ENCODE measurements around the gene CDKN2AIP. TPM values are rescaled to one million over a fixed set of nuclear protein-coding genes. Genes with fewer than 3 reads are reported as not detected.

Gene CDKN2AIP
- total and polyA plus RNA-seq, 2 donors (not counting 1 experiment from before 2014, with no cell fraction given): 13.6 to 36.0 TPM

DNA sequence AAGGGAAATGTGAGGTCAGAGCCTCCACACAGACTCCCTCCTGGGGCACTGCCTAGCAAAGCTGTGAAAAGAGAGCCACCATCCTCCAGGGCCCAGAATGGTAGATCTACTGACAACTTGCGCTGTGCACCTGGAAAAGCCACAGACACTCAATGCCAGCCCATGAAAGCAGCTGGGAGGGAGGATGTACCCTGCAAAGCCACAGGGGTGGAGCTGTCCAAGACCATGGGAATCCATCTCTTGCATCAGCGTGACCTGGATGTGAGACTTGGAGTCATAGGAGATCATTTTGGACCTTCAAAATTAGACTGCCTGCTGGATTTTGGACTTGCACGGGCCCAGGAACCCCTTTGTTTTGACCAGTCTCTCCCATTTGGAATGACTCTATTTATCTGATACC is 22.8 kb downstream of the CDKN2AIP start:
- Histone ChIP-seq H4K20me1 (ENCODE audit: control insufficient read depth, insufficient read depth, low read length, poor library complexity, severe bottlenecking) (no peaks in the 10 kb centered on the region), H3K4me3 (ENCODE audit: control extremely low read depth in 1 of 5, extremely low read depth in 1 of 5, insufficient read depth in 1 of 5, low read depth in 2 of 5, low read length in 4 of 5) (no peak overlapping the region), H3K4me2 (replicated peaks; ENCODE audit: low read depth, low read length, poor library complexity, severe bottlenecking) (no peak overlapping the region), H3K36me3 (replicated peaks in 1 of 2; ENCODE audit: control extremely low read depth in 1 of 2, control insufficient read depth in 1 of 2, extremely low read depth in 1 of 2, insufficient read depth in 2 of 2, low read length in 1 of 2) (no peaks in the 10 kb centered on the region), H3K9ac (ENCODE audit: low read length) (no peak overlapping the region), H3K79me2 (ENCODE audit: control insufficient read depth, insufficient read depth, low read length) (no peaks in the 10 kb centered on the region), H3K4me1 (ENCODE audit: control insufficient read depth in 2 of 2, insufficient read depth in 2 of 2, low read length in 2 of 2) (no peaks in the 10 kb centered on the region), H3K27me3 (replicated peaks in 1 of 4; ENCODE audit: control extremely low read depth in 1 of 4, control insufficient read depth in 3 of 4, insufficient read depth in 4 of 4, low read length in 3 of 4) (no peaks in the 10 kb centered on the region), H3K27ac (ENCODE audit: low read length in 2 of 2) (no peak overlapping the region), H2AFZ (ENCODE audit: insufficient read depth, low read depth, low read length, poor library complexity, severe bottlenecking) (no peak overlapping the region), H3K9me3 (ENCODE audit: control extremely low read depth in 1 of 3, control insufficient read depth in 2 of 3, insufficient read depth in 1 of 3, low read length in 2 of 3) (peaks cover 0 to 15% (median 3%) of the 10 kb centered on the region in 3 donors)
- H3K4me3 Mint-ChIP-seq: no peak overlapping the region
- peaks cover 5% of the 10 kb centered on the region for H3K9me3 Mint-ChIP-seq (ENCODE audit: insufficient read depth)
- no peak for DNase-seq
- no peak overlapping the region for H3K27ac Mint-ChIP-seq
- TF ChIP-seq EZH2 (IDR thresholded peaks at IDR 0.05; ENCODE audit: borderline replicate concordance, insufficient read depth, low read depth, low read length, poor library complexity, severe bottlenecking) (no peak), CTCF (IDR thresholded peaks at IDR 0.05) (no peak)
- H3K27me3 Mint-ChIP-seq: no peaks in the 10 kb centered on the region
- intact Hi-C loops (cut with micrococcal nuclease): no loop called here
- no peak for ATAC-seq (ENCODE audit: low read depth)
- ChIA-PET POLR2A (no interaction called here), CTCF (no interaction called here)
- WGBS (ENCODE audit: insufficient coverage): 100% methylated on average over 3 of the region's 3 CpGs
- H3K4me1 Mint-ChIP-seq: peaks cover 7% of the 10 kb centered on the region

DNA sequence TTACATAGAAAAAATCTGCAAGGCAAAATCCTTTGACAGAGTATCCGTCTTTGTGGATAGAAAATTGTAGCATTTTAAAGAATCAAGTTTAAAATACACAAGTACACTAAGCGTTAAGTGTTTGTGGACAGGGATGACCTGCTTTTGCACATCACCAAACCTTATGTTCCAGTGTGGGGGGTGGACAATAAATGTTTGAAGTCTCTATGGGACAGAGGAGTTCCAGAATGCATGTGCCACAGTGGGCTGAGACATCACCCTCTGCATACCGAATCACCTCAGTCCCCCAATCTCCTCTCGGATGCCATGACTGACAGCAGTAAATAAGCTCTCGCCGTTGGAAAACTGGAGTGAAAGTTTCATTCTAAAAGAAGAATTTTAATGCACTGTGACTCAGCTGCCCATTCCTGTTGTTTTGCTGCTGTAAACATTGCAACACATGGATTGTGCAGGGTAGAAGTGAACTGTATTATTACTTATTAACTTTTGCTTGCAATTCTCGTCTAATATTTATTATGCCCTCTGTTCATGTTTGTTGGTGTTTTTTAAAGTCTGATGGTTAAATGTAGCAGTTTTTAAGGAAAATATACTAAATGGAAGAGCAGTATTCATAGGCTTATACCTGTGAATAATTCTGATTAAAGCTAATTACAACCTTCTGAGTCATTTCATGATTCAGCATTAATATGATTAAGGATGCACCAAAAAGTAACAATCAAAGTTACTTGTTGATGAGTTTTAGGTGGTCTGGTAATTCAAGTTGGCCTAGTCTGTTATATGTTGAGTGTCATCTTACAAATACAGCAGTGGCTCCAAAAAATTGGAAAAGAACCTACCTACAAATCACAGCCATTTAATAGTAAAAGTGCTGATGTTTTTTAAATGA is 24.0 kb downstream of the CDKN2AIP start:
- no peak overlapping the region for H3K9ac ChIP-seq (ENCODE audit: low read length)
- ATAC-seq (ENCODE audit: low read depth) (no peak), DNase-seq (no peak)
- intact Hi-C loops (cut with micrococcal nuclease): no loop called here
- Mint-ChIP-seq H3K4me1 (peaks cover 5% of the 10 kb centered on the region), H3K4me3 (no peak overlapping the region), H3K9me3 (ENCODE audit: insufficient read depth) (peaks cover 2% of the 10 kb centered on the region), H3K27me3 (no peaks in the 10 kb centered on the region), H3K27ac (no peak overlapping the region)
- no peaks in the 10 kb centered on the region for H3K79me2 ChIP-seq (ENCODE audit: control insufficient read depth, insufficient read depth, low read length)
- whole genome bisulfite sequencing (ENCODE audit: insufficient coverage): 93% methylated on average over 2 of the region's 7 CpGs
- ChIA-PET POLR2A (no interaction called here), CTCF (interaction anchor here (0.9 to 1.8 kb wide), 3 partner anchors 18 to 699 kb away, joined by 3 to 9 read pairs (median 6); no protein-coding TSS in a partner anchor)
- no peak overlapping the region for H3K4me3 ChIP-seq (ENCODE audit: control extremely low read depth in 1 of 5, extremely low read depth in 1 of 5, insufficient read depth in 1 of 5, low read depth in 2 of 5, low read length in 4 of 5)
- no peak overlapping the region for H3K4me2 ChIP-seq (replicated peaks; ENCODE audit: low read depth, low read length, poor library complexity, severe bottlenecking)
- no peak overlapping the region for H2AFZ ChIP-seq (ENCODE audit: insufficient read depth, low read depth, low read length, poor library complexity, severe bottlenecking)
- H3K36me3 ChIP-seq (replicated peaks in 1 of 2; ENCODE audit: control extremely low read depth in 1 of 2, control insufficient read depth in 1 of 2, extremely low read depth in 1 of 2, insufficient read depth in 2 of 2, low read length in 1 of 2): no peaks in the 10 kb centered on the region
- no peaks in the 10 kb centered on the region for H3K4me1 ChIP-seq (ENCODE audit: control insufficient read depth in 2 of 2, insufficient read depth in 2 of 2, low read length in 2 of 2)
- no peaks in the 10 kb centered on the region for H4K20me1 ChIP-seq (ENCODE audit: control insufficient read depth, insufficient read depth, low read length, poor library complexity, severe bottlenecking)
- H3K27ac ChIP-seq (ENCODE audit: low read length in 2 of 2): no peak overlapping the region
- TF ChIP-seq CTCF (IDR thresholded peaks at IDR 0.05) (no peak), EZH2 (IDR thresholded peaks at IDR 0.05; ENCODE audit: borderline replicate concordance, insufficient read depth, low read depth, low read length, poor library complexity, severe bottlenecking) (no peak)
- H3K27me3 ChIP-seq (replicated peaks in 1 of 4; ENCODE audit: control extremely low read depth in 1 of 4, control insufficient read depth in 3 of 4, insufficient read depth in 4 of 4, low read length in 3 of 4): no peaks in the 10 kb centered on the region
- peaks cover 0 to 10% (median 3%) of the 10 kb centered on the region in 3 donors for H3K9me3 ChIP-seq (ENCODE audit: control extremely low read depth in 1 of 3, control insufficient read depth in 2 of 3, insufficient read depth in 1 of 3, low read length in 2 of 3)
